HL-60 (cell line): ENCODE data around the gene EMX2.

Source experiments
- POLR2AphosphoS5 ChIP-seq: IDR thresholded peaks from 2 replicates; pipeline ENCODE4 v1.6.1; 2012; ENCODE audit warnings: low read depth
- TF ChIP-seq, protein P1 (sequence below): IDR thresholded peaks from one replicate; pipeline ENCODE4 v1.5.1; 2011; ENCODE audit warnings: low read length, control low read depth, inconsistent platforms; ENCODE audit not compliant: insufficient read depth
- TF ChIP-seq, protein P2 (sequence below): IDR thresholded peaks from 2 replicates; pipeline ENCODE4 v1.6.1; 2012; ENCODE audit warnings: low read depth; ENCODE audit not compliant: insufficient replicate concordance

DNA sequence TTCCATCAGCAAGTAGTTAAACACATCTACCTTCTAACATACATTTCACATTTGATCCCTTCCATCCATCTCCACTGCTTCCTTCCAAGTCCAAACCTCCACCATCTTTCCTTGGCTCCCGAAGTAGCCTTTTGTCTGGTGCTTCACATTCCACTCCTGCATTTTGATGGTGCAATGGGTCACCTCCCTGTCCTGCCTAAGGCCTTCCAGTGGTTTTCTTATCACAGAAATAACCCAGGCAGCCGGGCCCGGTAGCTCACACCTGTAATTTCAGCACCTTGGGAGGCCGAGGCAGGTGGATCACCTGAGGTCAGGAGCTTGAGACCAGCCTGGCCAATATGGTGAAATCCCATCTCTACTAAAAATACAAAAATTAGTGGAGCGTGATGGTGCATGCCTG, 44.5 kb downstream of the EMX2 start:
- TF ChIP-seq, protein P1, sequence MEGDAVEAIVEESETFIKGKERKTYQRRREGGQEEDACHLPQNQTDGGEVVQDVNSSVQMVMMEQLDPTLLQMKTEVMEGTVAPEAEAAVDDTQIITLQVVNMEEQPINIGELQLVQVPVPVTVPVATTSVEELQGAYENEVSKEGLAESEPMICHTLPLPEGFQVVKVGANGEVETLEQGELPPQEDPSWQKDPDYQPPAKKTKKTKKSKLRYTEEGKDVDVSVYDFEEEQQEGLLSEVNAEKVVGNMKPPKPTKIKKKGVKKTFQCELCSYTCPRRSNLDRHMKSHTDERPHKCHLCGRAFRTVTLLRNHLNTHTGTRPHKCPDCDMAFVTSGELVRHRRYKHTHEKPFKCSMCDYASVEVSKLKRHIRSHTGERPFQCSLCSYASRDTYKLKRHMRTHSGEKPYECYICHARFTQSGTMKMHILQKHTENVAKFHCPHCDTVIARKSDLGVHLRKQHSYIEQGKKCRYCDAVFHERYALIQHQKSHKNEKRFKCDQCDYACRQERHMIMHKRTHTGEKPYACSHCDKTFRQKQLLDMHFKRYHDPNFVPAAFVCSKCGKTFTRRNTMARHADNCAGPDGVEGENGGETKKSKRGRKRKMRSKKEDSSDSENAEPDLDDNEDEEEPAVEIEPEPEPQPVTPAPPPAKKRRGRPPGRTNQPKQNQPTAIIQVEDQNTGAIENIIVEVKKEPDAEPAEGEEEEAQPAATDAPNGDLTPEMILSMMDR = no peak
- TF ChIP-seq POLR2AphosphoS5 = no peak
- TF ChIP-seq, protein P2, sequence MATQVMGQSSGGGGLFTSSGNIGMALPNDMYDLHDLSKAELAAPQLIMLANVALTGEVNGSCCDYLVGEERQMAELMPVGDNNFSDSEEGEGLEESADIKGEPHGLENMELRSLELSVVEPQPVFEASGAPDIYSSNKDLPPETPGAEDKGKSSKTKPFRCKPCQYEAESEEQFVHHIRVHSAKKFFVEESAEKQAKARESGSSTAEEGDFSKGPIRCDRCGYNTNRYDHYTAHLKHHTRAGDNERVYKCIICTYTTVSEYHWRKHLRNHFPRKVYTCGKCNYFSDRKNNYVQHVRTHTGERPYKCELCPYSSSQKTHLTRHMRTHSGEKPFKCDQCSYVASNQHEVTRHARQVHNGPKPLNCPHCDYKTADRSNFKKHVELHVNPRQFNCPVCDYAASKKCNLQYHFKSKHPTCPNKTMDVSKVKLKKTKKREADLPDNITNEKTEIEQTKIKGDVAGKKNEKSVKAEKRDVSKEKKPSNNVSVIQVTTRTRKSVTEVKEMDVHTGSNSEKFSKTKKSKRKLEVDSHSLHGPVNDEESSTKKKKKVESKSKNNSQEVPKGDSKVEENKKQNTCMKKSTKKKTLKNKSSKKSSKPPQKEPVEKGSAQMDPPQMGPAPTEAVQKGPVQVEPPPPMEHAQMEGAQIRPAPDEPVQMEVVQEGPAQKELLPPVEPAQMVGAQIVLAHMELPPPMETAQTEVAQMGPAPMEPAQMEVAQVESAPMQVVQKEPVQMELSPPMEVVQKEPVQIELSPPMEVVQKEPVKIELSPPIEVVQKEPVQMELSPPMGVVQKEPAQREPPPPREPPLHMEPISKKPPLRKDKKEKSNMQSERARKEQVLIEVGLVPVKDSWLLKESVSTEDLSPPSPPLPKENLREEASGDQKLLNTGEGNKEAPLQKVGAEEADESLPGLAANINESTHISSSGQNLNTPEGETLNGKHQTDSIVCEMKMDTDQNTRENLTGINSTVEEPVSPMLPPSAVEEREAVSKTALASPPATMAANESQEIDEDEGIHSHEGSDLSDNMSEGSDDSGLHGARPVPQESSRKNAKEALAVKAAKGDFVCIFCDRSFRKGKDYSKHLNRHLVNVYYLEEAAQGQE = no peak
